ENCODE results near the gene TP53. TPM values are rescaled to one million over a fixed set of nuclear protein-coding genes. Genes with fewer than 3 reads are reported as not detected.
A peak's percentile ranks its signal among the peaks of the same experiment; 100 is the strongest.
"Not testable (repeated sequence)": the region's sequence is repeated elsewhere in the genome, so short reads cannot be mapped to it uniquely, and the experiment has no call there.

Gene TP53
- total RNA-seq, 1 donor from 2014 or later = 74.1 TPM

DNA sequence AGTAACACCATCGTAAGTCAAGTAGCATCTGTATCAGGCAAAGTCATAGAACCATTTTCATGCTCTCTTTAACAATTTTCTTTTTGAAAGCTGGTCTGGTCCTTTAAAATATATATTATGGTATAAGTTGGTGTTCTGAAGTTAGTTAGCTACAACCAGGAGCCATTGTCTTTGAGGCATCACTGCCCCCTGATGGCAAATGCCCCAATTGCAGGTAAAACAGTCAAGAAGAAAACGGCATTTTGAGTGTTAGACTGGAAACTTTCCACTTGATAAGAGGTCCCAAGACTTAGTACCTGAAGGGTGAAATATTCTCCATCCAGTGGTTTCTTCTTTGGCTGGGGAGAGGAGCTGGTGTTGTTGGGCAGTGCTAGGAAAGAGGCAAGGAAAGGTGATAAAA lies 14.1 kb downstream of the TP53 start:
- no peak for ATAC-seq

- no peak for ATAC-seq
These were observed 18.8 kb downstream of the TP53 start for GRCh38 chr17:7668482-7668881.

DNA sequence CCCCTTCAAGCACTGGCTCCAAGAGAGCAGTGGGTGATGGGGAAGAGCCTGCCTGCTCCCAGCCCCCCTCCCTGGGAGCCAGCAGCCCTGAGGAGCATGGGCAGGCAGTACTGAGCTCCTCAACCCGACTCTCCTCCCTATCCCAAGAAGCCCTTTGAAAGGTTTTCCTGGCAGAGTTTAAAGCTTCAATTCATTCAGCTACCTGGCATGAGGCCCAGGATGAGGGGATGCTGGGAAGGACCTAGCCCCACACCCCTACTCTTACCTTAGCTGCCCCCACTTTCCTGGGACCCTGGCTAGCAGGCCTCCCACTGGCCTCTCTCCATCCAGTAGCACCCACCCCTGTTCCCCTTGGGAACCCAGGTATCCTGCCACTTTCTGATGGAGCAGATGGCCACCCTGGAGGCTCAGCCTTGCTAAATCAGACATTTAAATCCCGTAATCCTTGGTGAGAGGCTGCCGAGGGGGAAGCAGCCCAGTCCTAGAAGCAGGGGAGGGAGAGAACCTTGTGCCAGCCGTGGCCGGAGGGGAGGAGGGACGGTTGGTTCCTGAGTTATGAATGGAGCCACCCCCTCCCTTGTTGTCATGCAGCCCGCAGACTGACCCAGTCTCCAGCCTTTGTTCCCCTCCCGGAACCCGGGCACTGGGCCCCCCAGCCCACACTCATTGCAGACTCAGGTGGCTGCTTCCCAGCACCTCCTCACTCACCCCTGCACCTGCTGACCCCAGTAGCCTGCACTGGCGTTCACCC lies 19.5 kb downstream of the TP53 start:
- ATAC-seq = peak; percentile 19

DNA sequence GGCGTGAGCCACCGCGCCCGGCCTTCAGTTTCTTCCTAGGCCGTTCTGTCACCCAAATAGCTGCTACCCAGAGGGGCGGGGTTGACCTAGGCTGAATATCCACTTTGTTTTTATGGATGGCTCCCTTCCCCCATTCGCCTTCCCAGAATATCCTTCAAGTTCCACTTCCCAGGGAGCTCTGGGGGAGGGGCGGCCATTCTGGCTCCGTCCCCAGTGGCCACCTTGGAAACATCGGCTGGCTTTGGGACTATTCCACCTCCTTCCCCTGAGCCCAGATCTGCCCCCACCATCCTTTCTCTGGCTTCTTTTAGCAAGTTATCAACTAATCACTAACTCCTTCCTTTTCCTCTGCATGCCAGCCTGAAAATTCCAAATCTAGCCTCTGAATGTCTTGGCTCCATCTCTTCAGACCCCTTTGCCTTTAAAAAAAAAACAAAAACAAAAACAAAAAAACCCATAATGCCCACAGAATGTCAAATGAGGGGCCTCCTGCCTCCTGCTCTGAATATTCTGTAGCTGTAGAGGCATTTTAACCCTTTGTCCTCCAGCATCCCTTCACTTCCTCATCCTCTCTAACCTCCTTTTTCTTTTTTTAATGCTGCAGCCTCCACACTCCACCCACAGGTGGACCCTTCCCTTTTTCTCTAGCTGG lies 30.2 kb downstream of the TP53 start:
- no peak for ATAC-seq

DNA sequence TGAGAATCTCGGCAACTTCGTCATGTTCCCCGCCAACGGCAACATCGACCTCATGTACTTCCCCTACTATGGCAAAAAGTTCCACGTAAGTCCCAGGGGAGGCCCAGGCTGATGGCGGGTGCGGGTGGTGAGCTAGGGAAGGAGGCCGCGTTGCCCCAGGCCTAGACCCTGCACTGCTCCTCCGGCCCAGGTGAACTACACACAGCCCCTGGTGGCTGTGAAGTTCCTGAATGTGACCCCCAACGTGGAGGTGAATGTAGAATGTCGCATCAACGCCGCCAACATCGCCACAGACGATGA lies 31.8 kb downstream of the TP53 start:
- no peak for ATAC-seq

DNA sequence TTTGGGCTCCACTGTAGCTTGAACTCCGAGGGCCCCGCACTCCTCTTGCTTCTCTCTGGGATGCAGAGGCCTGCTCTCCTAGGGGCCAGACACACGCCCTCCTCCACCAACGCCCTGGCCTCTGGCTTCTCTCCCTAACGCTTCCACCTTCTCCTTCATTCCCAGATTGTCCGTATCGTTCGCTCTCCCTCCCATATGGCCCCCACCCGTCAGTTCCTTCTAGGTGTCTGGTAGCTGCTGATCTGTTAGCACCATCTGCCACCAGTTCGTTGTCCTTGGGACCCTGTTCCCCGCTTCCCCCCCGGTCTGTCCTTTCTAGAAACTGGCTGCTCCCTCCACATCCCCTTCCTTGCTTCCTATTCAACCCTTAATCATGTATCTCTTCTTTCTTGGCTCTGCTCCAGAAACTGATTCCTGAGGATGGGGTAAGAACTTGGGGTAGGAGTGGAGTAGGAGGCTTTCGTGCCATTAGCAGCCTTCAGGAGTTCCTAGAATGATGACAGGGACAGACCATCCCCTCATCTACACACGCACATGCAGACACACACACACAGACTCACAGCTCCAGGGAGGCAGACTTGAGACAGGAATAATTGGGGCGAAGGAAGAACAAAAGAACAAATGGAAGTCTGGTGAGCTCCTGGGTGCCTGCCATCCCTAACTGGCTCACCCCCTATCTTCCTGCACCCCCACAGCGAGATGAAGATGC lies 32.3 kb downstream of the TP53 start:
- no peak for ATAC-seq

DNA sequence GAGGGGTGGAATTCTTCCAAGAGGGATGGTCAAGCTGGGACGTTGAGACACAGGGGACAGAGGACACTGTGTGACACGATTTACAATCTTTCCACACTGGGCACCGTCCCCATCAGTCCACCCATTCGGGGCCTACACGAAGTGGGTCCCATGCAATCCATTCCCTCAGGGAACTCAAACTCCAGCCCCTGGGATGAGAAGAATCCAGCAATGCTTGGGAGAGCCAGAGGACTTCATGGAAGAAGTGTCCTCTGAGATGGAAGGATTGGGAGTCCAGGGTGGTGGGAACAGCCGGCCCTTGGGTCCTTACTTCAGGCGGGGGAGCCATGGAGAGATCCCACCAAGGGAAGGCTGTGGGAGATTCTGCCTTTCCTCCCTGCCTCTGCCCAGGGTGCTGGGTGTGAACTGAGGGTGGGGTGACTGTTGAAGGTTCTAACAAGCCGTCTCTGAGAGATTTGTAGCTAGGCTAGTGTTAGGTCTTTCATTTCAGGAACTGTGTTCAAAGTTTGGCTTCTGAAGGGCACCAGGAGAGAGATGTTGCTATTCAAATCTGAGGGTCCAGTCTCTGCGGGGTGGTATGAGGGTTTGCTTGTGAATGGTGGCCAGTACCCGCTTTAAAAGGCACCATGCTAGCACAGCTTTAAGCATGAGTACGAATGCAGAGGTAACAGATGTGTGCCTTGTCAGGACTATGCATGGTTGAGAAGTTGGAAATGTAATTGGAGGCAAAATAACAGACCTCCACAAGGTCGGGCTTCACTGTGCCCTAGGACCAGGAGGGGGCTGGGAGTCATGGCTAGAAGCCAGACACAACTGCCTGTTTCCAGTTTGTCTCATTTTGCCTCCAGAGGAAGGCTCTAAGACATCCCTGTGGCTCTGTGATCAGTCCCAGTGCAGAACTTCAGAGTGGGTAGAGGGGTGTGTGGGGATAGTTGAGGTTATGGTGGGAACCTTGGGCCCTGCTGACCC lies 34.6 kb downstream of the TP53 start:
- ATAC-seq = no peak

DNA sequence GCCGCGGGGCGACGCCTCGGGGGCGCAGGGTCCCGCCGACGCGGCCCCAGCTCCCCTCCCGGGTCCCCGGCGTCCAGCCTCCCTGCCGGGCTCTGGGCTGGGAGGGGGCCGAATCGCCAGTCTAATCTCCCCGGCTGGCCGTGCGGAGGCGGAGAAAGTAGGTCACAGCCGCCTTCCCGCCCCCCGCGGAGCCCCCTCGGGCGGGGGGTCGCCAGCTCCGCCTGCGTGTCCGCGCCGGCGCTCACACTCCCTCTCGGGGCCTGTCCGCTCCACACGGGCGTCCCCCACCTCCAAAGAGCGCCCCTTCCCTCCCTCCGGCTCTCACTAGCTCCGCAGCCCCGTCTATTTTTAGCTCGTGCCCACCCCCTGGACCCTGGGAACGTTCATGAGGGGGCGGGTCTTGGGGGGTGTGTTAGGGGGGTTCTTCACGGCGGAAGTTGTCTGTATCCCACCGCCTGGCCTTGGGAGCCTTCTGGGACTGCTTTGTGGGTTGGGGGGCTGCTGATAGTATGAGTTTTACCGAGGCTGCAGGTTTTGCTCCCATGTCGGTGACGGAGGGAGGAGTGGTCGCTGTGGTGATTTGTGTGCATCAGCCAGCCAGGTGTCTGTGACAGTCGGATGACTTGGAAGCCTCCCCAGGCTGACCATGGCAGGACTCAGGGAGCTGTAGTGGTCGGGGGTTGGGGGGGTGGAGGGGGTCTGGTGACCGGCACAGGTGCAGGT lies 35.5 kb downstream of the TP53 start:
- no peak for ATAC-seq

DNA sequence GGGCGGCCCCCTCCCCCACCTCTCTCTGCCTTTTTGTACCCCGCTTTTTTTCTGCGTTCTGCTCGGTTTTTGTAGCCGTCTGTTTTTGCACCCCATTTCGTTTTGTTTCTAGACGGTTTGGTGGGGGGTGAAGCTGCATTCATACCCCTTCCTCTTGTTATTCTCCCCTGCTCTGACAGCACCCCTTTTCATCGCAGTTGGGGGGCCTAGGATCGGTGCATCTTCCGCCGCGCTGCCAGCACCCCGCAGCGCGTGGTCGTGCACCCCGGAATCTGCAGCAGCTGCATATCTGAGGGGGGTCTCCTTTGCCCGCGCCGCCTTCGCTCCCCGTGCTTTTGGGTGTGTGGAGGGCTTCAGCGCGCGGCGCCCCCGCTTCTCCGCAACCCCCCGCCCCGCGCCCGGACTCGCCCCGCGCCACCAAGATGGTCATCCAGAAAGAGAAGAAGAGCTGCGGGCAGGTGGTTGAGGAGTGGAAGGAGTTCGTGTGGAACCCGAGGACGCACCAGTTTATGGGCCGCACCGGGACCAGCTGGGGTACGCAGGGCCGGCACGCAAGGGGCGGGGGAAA lies 36.1 kb downstream of the TP53 start:
- no peak for ATAC-seq

DNA sequence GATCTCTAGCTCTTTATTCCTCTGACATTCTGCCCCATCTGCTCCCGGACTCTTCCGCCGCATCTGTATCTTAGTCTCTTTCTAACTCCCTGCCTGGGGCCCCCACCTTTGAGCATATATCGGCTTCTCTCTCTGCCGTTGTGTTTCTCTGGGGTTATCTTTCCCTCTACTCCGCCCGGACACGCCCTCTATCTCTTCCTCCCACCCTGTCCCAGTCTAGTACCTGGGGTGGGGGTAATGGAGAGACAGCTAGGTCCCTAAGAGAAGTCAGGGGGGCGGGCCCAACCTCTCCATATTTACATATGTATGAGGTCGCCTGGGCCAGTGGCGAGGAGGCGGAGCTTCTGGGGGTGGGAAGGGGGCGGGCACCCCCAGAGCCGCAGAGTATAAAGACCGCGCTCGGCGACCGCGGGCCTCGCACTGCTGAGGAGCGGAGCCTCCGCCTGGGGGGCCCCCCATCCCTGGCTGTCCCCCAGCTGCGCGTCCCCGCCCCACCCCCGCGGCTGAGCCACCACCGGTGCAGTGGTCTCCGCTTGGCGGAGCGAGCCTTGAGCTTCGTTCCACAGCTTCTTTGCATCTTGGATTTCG lies 36.7 kb downstream of the TP53 start, which contains the start of gene ATP1B2:
Gene ATP1B2 (plus strand): TSS at position 418 of the 588 bp plus-strand sequence. CDS start 593 bp downstream, outside the sequence.
- peak; percentile 69 for ATAC-seq

- no peak for ATAC-seq
These were observed 40.3 kb downstream of the TP53 start for GRCh38 chr17:7647018-7647417.

GRCh38 chr17:7646457-7646856 lies 40.8 kb downstream of the TP53 start:
- ATAC-seq = no peak

GRCh38 chr17:7644775-7645174 lies 42.5 kb downstream of the TP53 start:
- ATAC-seq = no peak

DNA sequence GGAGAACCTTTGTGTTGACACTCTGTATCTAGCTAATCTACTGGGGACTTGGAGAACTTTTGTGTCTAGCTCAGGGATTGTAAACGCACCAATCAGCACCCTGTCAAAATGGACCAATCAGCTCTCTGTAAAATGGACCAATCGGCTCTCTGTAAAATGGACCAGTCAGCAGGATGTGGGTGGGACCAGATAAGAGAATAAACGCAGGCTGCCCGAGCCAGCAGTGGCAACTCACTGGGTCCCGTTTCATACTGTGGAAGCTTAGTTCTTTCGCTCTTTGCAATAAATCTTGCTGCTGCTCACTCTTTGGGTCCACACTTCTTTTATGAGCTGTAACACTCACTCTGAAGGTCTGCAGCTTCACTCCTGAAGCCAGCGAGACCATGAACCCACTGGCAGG lies 45.7 kb downstream of the TP53 start:
- ATAC-seq = not testable (repeated sequence)

GRCh38 chr17:7640783-7641182 lies 46.5 kb downstream of the TP53 start:
- ATAC-seq = no peak

DNA sequence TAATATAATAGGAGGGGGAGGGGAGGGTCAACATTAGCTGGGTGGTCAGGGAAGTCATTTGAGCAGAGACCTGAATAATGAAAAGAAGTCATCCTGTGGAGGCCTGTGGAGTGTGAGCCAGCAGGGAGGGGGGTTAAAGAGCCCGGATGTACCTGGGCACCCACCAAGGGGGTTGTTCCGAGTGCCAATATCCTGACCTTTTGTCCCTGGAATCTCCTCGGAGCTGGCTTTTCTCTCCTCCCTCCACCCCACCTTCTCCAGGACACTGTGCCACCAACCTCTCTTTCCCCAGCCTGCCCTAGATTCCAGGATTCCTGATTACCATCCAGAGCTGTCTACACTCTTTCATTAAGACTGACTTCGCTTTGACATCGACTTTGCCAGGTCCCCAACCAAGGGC lies 51.1 kb downstream of the TP53 start:
- no peak for ATAC-seq

DNA sequence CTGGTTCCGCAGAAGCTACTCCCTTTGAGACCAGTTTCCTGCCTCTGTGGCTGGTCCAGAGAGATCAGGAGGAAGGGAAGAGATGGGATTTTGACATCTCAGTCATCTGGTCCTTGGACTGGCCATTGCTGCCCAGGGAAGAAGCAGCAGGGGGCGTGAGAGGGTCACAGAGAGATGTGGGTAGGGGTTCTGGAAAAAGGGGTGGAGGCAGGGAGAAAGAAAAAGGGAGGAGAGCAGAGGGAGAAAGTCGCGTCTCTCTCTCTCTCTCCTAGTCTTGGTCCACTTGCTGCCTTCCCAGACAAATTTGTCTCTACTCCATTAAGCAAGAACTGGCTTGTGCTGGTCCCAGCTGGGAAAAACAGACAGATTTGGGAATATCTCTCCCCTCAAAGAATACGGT lies 52.9 kb downstream of the TP53 start:
- no peak for ATAC-seq

GRCh38 chr17:7633093-7633492 lies 54.2 kb downstream of the TP53 start:
- ATAC-seq = no peak

DNA sequence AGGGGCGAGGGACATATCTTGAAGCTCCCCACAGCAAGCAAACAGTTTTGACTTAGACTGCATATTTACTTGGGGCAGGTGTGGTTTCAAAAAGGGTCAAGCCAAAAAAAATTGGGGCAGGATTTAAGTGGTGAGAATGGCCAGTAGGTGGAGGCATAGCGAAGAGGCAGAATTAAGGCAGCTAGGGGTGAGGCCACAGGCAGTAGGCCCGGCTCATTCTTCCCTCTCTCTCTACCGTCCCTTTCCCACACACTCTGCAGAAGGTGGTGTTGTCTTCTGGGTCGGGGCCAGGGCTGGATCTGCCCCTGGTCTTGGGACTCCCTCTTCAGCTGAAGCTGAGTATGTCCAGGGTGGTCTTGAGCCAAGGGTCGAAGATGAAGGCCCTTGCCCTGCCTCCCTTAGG lies 54.8 kb downstream of the TP53 start:
- peak; percentile 51 for ATAC-seq

DNA sequence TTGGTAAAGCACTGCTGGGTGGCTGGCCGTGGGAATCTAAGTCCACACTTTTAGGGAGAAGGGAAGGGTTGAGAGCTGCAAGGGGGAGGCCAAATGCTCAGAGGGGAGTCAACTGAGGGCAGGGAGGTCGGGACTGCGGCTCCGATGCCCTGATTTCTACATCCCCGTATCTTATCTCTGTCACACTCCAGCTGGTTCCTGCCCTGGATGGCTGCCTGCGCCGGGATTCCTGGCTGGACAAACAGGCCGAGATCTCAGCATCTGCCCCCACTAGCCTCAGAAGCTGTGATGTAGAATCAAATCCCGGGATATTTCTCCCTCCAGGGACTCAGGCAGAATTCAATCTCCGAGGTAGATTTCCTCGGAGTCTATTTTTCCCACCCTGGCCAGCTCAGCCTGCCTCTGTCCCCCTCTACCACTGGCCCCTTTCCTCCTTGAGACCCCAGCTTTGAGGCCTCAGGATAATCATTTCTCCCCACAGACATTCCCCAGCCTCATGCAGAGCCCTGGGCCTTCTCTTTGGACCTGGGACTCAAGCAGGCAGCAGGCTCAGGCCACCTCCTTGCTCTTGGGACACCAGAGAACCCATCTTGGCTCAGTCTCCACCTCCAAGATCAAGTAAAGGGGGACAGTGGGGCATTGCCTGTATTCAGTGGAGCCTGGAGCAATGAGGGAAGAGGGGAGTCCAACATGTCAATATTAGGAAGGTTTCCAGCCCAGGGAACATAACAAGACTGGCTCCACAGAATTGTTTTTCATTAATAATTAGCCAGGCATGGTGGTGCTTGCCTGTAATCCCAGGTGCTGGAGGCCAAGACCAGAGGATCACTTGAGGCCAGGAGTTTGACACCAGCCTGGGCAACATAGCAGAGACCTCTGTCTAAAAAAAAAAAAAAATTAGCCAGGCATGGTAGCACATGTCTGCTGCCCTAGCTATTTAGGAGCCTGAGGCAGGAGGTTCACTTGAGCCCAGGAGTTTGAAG lies 55.6 kb downstream of the TP53 start:
- ATAC-seq = no peak

Measured in esophagus mucosa (tissue), 1 donor.